OCI-LY1 (cell line): Measurements from ENCODE around the gene KCNJ9.

ENCODE experiments used
- H2AFZ ChIP-seq: fragments of 200-600 bp; sonication (generic), shearing (Covaris generic); 2 replicates; pipeline ENCODE4 v1.6.0; 2014; ENCODE audit warnings: antibody characterized with exemption, mild to moderate bottlenecking, low read length
- H3F3A ChIP-seq: fragments of 200-600 bp; sonication (generic), shearing (Covaris generic); 2 replicates; pipeline ENCODE4 v1.6.0; 2014; ENCODE audit warnings: mild to moderate bottlenecking, antibody characterized with exemption, low read length, moderate library complexity; ENCODE audit not compliant: insufficient read depth
- H3K27ac ChIP-seq: fragments of 200-600 bp; sonication (generic); 2 replicates; pipeline ENCODE4 v1.5.1; 2014; ENCODE audit warnings: low read length, mixed run types, mild to moderate bottlenecking, low read depth; ENCODE audit not compliant: poor library complexity, severe bottlenecking
- H3K27me3 ChIP-seq: fragments of 200-600 bp; sonication (generic); 2 replicates; pipeline ENCODE4 v1.6.0; 2014; ENCODE audit warnings: antibody characterized with exemption, mild to moderate bottlenecking, low read length, moderate library complexity; ENCODE audit not compliant: insufficient read depth
- H3K36me3 ChIP-seq: fragments of 200-600 bp; sonication (generic); 2 replicates; pipeline ENCODE4 v1.6.1; 2014; ENCODE audit warnings: mild to moderate bottlenecking, antibody characterized with exemption, low read length, moderate library complexity, mixed read lengths; ENCODE audit not compliant: insufficient read depth
- H3K4me1 ChIP-seq: fragments of 200-600 bp; sonication (generic); 2 replicates; pipeline ENCODE4 v1.5.1; 2014; ENCODE audit warnings: mild to moderate bottlenecking, low read length, moderate library complexity; ENCODE audit not compliant: insufficient read depth, severe bottlenecking
- H3K4me2 ChIP-seq: fragments of 200-600 bp; sonication (generic), shearing (Covaris generic); 2 replicates; pipeline ENCODE4 v1.6.1; 2014; ENCODE audit warnings: low read length
- H3K4me3 ChIP-seq: fragments of 200-600 bp; sonication (generic); 2 replicates; pipeline ENCODE4 v1.5.1; 2014; ENCODE audit warnings: low read length, low read depth, mild to moderate bottlenecking, mixed read lengths; ENCODE audit not compliant: poor library complexity, severe bottlenecking
- H3K79me2 ChIP-seq: fragments of 200-600 bp; shearing (Covaris generic); 2 replicates; pipeline ENCODE4 v1.6.1; 2016; ENCODE audit warnings: mixed run types, low read length, mixed read lengths; ENCODE audit not compliant: insufficient read depth
- H3K9ac ChIP-seq: fragments of 200-600 bp; sonication (generic), shearing (Covaris generic); 2 replicates; pipeline ENCODE4 v1.6.1; 2014; ENCODE audit warnings: mild to moderate bottlenecking, low read length, mixed read lengths
- H3K9me2 ChIP-seq: fragments of 200-600 bp; sonication (generic), shearing (Covaris generic); 2 replicates; pipeline ENCODE4 v1.6.1; 2014; ENCODE audit warnings: low read depth, mild to moderate bottlenecking, low read length, mixed read lengths
- H3K9me3 ChIP-seq: fragments of 200-600 bp; shearing (Covaris generic); 2 replicates; pipeline ENCODE4 v1.6.1; 2014; ENCODE audit warnings: low read length, mixed read lengths
- H4K20me1 ChIP-seq: fragments of 200-600 bp; sonication (generic), shearing (Covaris generic); 2 replicates; pipeline ENCODE4 v1.6.0; 2016; ENCODE audit warnings: mild to moderate bottlenecking, low read length; ENCODE audit not compliant: insufficient read depth
- EZH2 ChIP-seq: fragments of 200-600 bp; sonication (generic), shearing (Covaris generic); IDR thresholded peaks from 2 replicates; pipeline ENCODE4 v1.8.0; 2017; ENCODE audit warnings: borderline replicate concordance, mixed run types, mild to moderate bottlenecking, antibody characterized with exemption, low read length, moderate library complexity, mixed read lengths
- TF ChIP-seq, protein P1 (sequence below): fragments of 200-600 bp; sonication (generic), shearing (Covaris generic); IDR thresholded peaks from 2 replicates; pipeline ENCODE4 v1.5.1; 2017; ENCODE audit warnings: mild to moderate bottlenecking, antibody characterized with exemption, low read length, moderate library complexity, mixed read lengths

KCNJ9 gene

DNA sequence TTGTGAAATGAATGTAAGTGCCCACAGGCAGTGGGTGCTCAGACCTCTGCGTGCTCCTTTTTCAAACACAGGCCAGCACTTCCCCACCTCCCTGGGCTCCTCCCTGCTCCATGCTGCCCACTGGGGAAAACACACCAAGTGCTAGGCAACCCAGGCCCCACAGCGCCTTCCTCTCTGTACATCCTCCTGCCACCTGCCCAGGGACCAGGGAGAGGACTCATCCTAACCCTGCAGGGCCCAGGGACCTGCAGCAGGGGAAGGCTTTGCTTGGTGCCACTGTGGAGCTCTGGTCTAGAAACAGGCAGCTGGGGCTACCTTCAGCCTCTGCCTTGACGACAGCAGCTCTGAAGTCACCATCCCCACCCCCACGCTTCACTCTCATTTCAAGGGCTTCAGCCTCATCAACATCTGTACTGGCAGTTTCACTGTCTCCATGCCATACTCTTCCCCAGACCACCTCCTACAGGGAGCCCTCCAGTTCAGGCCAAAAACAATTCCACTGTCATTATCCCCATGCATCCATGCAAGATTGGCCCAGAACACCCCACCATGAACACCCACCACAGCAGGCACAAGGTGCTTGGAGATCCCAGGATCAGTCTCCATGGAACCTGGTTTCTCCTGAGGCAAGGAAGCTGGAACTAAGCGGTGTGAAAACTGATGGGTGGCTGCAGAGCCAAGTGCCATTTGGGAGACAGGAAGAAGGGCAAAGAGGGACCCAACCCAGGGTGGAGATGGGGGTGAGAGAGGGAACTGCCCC is 16.0 kb downstream of the KCNJ9 start:
- no peaks in the 10 kb centered on the region for H3K9me3 ChIP-seq
- peak overlapping the region; percentile 12 for H3K27ac ChIP-seq
- peaks cover 32% of the 10 kb centered on the region for H3K4me1 ChIP-seq
- no peak for TF ChIP-seq EZH2
- TF ChIP-seq, protein P1, sequence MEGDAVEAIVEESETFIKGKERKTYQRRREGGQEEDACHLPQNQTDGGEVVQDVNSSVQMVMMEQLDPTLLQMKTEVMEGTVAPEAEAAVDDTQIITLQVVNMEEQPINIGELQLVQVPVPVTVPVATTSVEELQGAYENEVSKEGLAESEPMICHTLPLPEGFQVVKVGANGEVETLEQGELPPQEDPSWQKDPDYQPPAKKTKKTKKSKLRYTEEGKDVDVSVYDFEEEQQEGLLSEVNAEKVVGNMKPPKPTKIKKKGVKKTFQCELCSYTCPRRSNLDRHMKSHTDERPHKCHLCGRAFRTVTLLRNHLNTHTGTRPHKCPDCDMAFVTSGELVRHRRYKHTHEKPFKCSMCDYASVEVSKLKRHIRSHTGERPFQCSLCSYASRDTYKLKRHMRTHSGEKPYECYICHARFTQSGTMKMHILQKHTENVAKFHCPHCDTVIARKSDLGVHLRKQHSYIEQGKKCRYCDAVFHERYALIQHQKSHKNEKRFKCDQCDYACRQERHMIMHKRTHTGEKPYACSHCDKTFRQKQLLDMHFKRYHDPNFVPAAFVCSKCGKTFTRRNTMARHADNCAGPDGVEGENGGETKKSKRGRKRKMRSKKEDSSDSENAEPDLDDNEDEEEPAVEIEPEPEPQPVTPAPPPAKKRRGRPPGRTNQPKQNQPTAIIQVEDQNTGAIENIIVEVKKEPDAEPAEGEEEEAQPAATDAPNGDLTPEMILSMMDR, result no peak
- peak overlapping the region; percentile 91 for H3K4me2 ChIP-seq
- H3F3A ChIP-seq, result no peaks in the 10 kb centered on the region
- peak overlapping the region; percentile 80 for H3K4me3 ChIP-seq
- H3K79me2 ChIP-seq, result no peaks in the 10 kb centered on the region
- H3K36me3 ChIP-seq, result peaks cover 3% of the 10 kb centered on the region; the same call in 1 of the 2 replicates
- H3K9me2 ChIP-seq, result no peaks in the 10 kb centered on the region
- no peaks in the 10 kb centered on the region for H4K20me1 ChIP-seq
- no peaks in the 10 kb centered on the region for H3K27me3 ChIP-seq
- peak overlapping the region; percentile 82 for H3K9ac ChIP-seq
- H2AFZ ChIP-seq, result no peak overlapping the region

- Histone ChIP-seq H3K9me2 (no peaks in the 10 kb centered on the region), H3K9me3 (no peaks in the 10 kb centered on the region), H3K4me2 (peak within 1 kb of the TSS; percentile 91), H3K4me3 (peak within 1 kb of the TSS; percentile 80), H3K27me3 (no peaks in the 10 kb centered on the region), H3K27ac (peak within 1 kb of the TSS; percentile 53), H3K36me3 (no peaks in the 10 kb centered on the region), H4K20me1 (no peaks in the 10 kb centered on the region), H3K4me1 (peaks cover 32% of the 10 kb centered on the region), H2AFZ (peak within 1 kb of the TSS; percentile 69), H3K9ac (peak within 1 kb of the TSS; percentile 82), H3F3A (no peaks in the 10 kb centered on the region), H3K79me2 (no peaks in the 10 kb centered on the region)
- TF ChIP-seq EZH2, result no peak
- TF ChIP-seq, protein P1, result no peak
These were observed 16.8 kb downstream of the KCNJ9 start, which contains the start of gene IGSF8 for GRCh38 chr1:160097911-160098851. Gene IGSF8, minus strand, starts transcription at chr1:160098619. Its CDS starts 147 bp downstream, at chr1:160098472.

DNA sequence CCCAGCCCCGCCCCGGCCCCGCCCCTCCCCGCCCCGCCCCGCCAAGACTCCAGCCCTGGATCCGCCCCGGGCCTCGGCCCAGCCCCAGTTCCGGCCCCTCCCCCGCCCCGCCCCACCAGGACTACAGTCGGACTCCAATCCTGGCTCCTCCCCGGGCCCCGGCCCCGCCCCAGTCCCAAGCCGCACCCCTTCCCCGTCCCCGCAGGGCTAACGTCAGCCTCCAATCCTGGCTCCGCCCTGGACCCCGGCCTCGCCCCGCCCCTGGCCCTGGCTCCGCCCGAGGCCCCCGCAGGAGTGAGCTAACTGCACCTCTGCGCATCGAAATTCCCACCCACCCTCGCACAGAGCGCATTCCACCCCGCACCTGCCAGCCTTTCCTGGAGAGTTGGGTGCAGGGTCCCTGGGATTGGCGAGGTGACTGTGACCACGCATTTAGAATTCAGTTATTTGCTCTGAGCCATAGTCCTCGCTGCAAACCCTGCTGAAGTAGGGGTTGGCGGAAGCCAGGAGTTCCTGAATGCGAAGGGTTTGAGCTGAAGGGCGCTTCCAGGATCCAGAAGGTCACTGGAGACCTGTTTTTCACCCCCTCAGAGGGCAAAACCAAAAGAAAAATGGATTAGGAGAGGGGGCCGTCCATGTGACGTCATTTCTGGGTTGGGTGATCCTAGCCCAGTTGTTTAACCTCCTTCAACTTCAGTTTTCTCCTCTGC is 17.7 kb downstream of the KCNJ9 start:
- peak overlapping the region; percentile 70 for H3K9ac ChIP-seq
- H2AFZ ChIP-seq, result peak overlapping the region; percentile 69
- no peaks in the 10 kb centered on the region for H3K79me2 ChIP-seq
- no peaks in the 10 kb centered on the region for H4K20me1 ChIP-seq
- H3K27me3 ChIP-seq, result no peaks in the 10 kb centered on the region
- TF ChIP-seq, protein P1, result no peak
- H3F3A ChIP-seq, result no peaks in the 10 kb centered on the region
- no peaks in the 10 kb centered on the region for H3K9me3 ChIP-seq
- no peaks in the 10 kb centered on the region for H3K9me2 ChIP-seq
- H3K4me3 ChIP-seq, result peak overlapping the region; percentile 62
- H3K4me1 ChIP-seq, result peaks cover 32% of the 10 kb centered on the region
- H3K4me2 ChIP-seq, result peak overlapping the region; percentile 77
- peak overlapping the region; percentile 53 for H3K27ac ChIP-seq
- H3K36me3 ChIP-seq, result no peaks in the 10 kb centered on the region
